GM21390 (cell line): Measurements from ENCODE around the gene MXRA8.
"Not testable (repeated sequence)": the region's sequence is repeated elsewhere in the genome, so short reads cannot be mapped to it uniquely, and the experiment has no call there.

Source experiments
- ATAC-seq: cut with Tn5 transposase; IDR thresholded peaks from one replicate; pipeline ENCODE4 v1.9.1; 2021; ENCODE audit not compliant: unreplicated experiment

The MXRA8 gene

GRCh38 chr1:1324084-1324523, 34.3 kb downstream of the MXRA8 start:
- peak; percentile 20 for ATAC-seq

GRCh38 chr1:1322952-1323351, 35.4 kb downstream of the MXRA8 start:
- ATAC-seq = no peak

GRCh38 chr1:1322418-1322817, 35.9 kb downstream of the MXRA8 start:
- no peak for ATAC-seq

GRCh38 chr1:1321477-1321876, 36.9 kb downstream of the MXRA8 start:
- ATAC-seq = no peak

GRCh38 chr1:1320666-1321448, 37.5 kb downstream of the MXRA8 start:
- no peak for ATAC-seq

GRCh38 chr1:1319646-1319941, 38.8 kb downstream of the MXRA8 start:
- no peak for ATAC-seq

- ATAC-seq = no peak
Observed at GRCh38 chr1:1318777-1319645, 39.3 kb downstream of the MXRA8 start.

- ATAC-seq = no peak
Observed at GRCh38 chr1:1318131-1318652, 40.2 kb downstream of the MXRA8 start.

GRCh38 chr1:1317420-1317819, 40.9 kb downstream of the MXRA8 start:
- no peak for ATAC-seq

GRCh38 chr1:1316199-1316598, 42.2 kb downstream of the MXRA8 start:
- not testable (repeated sequence) for ATAC-seq

GRCh38 chr1:1315435-1315954, 42.9 kb downstream of the MXRA8 start:
- no peak for ATAC-seq

- ATAC-seq = no peak
Observed at GRCh38 chr1:1314678-1315335, 43.5 kb downstream of the MXRA8 start.

- no peak for ATAC-seq
Observed at GRCh38 chr1:1314237-1314586, 44.1 kb downstream of the MXRA8 start.

- ATAC-seq = no peak
Observed at GRCh38 chr1:1313500-1314236, 44.7 kb downstream of the MXRA8 start.

GRCh38 chr1:1312450-1313314, 45.7 kb downstream of the MXRA8 start:
- ATAC-seq = no peak

- ATAC-seq = no peak
Observed at GRCh38 chr1:1311107-1312104, 46.9 kb downstream of the MXRA8 start.

GRCh38 chr1:1310476-1311053, 47.8 kb downstream of the MXRA8 start:
- ATAC-seq = no peak

- ATAC-seq = no peak
Observed at GRCh38 chr1:1310109-1310385, 48.3 kb downstream of the MXRA8 start.
